BLaER1 (cell line): ENCODE measurements around the gene CBY1.

ENCODE experiments used
- H3K27ac ChIP-seq: shearing (Covaris generic); formaldehyde crosslinking; 2 replicates; pipeline ENCODE4 v1.8.1; 2022
- H3K27me3 ChIP-seq: shearing (Covaris generic); formaldehyde crosslinking; 2 replicates; pipeline ENCODE4 v1.8.1; 2022
- H3K36me3 ChIP-seq: shearing (Covaris generic); formaldehyde crosslinking; 2 replicates; pipeline ENCODE4 v1.8.1; 2022
- H3K4me1 ChIP-seq: shearing (Covaris generic); formaldehyde crosslinking; 2 replicates; pipeline ENCODE4 v1.8.1; 2022
- H3K4me2 ChIP-seq: shearing (Covaris generic); formaldehyde crosslinking; 2 replicates; pipeline ENCODE4 v1.8.1; 2022
- H3K4me3 ChIP-seq: shearing (Covaris generic); formaldehyde crosslinking; 2 replicates; pipeline ENCODE4 v1.8.1; 2022
- H3K9ac ChIP-seq: shearing (Covaris generic); formaldehyde crosslinking; 2 replicates; pipeline ENCODE4 v1.8.1; 2022
- H3K9me3 ChIP-seq: shearing (Covaris generic); formaldehyde crosslinking; 2 replicates; pipeline ENCODE4 v1.8.1; 2022
- H4K20me1 ChIP-seq: shearing (Covaris generic); formaldehyde crosslinking; 2 replicates; pipeline ENCODE4 v1.8.1; 2022
- Cebpa-rat ChIP-seq: shearing (Covaris generic); IDR thresholded peaks from 2 replicates; pipeline ENCODE4 v1.8.1; 2022

Gene CBY1

DNA sequence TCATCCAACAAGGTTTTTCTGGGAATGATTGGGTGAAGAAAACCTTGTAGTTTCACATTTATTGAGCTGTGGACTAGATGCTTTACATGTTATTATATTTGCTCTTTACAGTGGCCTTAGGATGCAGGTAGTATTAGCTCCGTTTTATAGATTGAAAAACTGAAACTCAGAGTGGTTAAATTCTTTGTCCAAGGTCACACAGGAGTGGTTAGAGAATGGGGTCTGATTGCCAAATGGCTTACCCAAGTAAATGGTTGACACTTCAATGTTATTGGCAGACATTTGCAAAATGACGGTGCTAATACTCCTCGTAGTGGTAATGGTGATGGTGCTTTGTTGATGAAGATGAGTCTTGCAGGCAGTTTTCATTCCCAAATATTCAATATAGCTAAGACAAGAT is 51.5 kb downstream of the CBY1 start:
- peak overlapping the region; percentile 99 for H3K4me2 ChIP-seq
- H3K4me1 ChIP-seq: peaks cover 56% of the 10 kb centered on the region
- H3K27me3 ChIP-seq: no peaks in the 10 kb centered on the region
- no peak overlapping the region for H3K9ac ChIP-seq
- no peak overlapping the region for H3K4me3 ChIP-seq
- peaks cover 71% of the 10 kb centered on the region for H4K20me1 ChIP-seq
- no peaks in the 10 kb centered on the region for H3K9me3 ChIP-seq
- no peak overlapping the region for H3K27ac ChIP-seq
- no peak for TF ChIP-seq Cebpa-rat
- peaks cover 37% of the 10 kb centered on the region for H3K36me3 ChIP-seq

DNA sequence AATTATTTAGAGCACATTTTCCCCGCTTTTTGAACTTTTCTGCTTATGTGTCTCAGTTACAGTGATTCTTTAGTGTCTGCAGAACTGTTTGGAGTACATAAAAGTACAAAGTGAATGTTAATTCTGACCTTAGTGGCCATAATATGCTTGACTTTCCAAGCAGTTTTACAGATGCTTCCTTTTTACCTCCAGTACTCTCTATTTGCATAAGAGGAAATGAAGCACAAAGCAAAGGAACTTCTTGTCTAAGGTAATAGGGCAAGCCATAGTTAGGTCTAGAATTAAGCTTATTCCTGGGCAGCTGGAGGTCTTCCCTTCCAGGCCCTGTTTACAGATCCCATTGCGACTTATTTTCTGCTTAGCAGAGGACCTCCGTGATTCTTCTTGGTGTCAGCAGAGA is 52.9 kb downstream of the CBY1 start:
- Histone ChIP-seq H4K20me1 (peaks cover 84% of the 10 kb centered on the region), H3K9me3 (no peaks in the 10 kb centered on the region), H3K27ac (no peak overlapping the region), H3K4me1 (peaks cover 56% of the 10 kb centered on the region), H3K27me3 (no peaks in the 10 kb centered on the region), H3K4me3 (no peak overlapping the region), H3K4me2 (peak overlapping the region; percentile 99), H3K36me3 (peaks cover 42% of the 10 kb centered on the region), H3K9ac (no peak overlapping the region; the same call in 1 of the 2 replicates)
- TF ChIP-seq Cebpa-rat: no peak

DNA sequence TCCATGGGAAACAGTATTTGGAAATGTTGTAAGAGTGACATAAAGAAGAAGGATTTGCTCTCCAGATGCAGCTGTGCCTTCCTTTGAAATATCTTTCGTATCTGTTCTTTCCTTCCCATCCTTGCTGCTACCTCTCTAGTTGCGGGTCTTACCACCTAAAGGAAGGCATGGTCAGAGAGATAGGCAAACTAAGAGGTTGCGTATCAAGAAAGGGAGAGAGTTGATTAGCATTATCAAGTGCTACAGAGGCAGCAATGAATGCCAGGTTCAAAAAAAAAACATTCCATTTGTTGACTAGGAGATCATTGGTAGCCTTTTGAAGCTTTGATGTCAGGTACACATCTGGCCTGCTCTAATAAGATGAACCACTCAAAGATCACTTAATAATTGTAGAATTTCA is 53.9 kb downstream of the CBY1 start:
- H3K36me3 ChIP-seq: peaks cover 51% of the 10 kb centered on the region
- H3K27me3 ChIP-seq: no peaks in the 10 kb centered on the region
- peaks cover 47% of the 10 kb centered on the region for H3K4me1 ChIP-seq
- H3K4me2 ChIP-seq: no peak overlapping the region
- H3K27ac ChIP-seq: no peak overlapping the region
- no peak overlapping the region for H3K4me3 ChIP-seq
- TF ChIP-seq Cebpa-rat: no peak
- no peaks in the 10 kb centered on the region for H3K9me3 ChIP-seq
- peaks cover 95% of the 10 kb centered on the region for H4K20me1 ChIP-seq
- no peak overlapping the region for H3K9ac ChIP-seq

DNA sequence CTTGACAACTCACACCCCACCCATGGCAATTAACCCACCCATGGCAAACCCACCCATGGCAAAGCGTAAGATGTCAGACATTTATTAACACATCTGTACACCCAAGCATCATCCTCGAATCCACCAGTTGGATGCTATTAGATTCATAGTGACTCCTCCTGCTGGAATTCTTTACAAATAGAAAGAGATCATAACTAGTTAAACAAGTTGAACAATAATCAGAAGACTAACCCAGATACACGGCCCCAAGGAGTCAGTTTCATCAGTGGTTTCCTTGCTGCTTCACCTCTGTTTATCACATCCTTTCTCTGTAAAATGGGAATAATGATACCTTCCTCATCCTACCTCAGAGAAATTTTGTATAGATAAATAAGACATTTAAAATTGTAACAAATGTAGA is 54.4 kb downstream of the CBY1 start:
- no peaks in the 10 kb centered on the region for H3K9me3 ChIP-seq
- no peak for TF ChIP-seq Cebpa-rat
- peaks cover 56% of the 10 kb centered on the region for H3K36me3 ChIP-seq
- no peak overlapping the region for H3K27ac ChIP-seq
- no peak overlapping the region for H3K4me2 ChIP-seq
- no peak overlapping the region for H3K9ac ChIP-seq
- no peak overlapping the region for H3K4me3 ChIP-seq
- peaks cover 100% of the 10 kb centered on the region for H4K20me1 ChIP-seq
- peaks cover 47% of the 10 kb centered on the region for H3K4me1 ChIP-seq
- H3K27me3 ChIP-seq: no peaks in the 10 kb centered on the region

DNA sequence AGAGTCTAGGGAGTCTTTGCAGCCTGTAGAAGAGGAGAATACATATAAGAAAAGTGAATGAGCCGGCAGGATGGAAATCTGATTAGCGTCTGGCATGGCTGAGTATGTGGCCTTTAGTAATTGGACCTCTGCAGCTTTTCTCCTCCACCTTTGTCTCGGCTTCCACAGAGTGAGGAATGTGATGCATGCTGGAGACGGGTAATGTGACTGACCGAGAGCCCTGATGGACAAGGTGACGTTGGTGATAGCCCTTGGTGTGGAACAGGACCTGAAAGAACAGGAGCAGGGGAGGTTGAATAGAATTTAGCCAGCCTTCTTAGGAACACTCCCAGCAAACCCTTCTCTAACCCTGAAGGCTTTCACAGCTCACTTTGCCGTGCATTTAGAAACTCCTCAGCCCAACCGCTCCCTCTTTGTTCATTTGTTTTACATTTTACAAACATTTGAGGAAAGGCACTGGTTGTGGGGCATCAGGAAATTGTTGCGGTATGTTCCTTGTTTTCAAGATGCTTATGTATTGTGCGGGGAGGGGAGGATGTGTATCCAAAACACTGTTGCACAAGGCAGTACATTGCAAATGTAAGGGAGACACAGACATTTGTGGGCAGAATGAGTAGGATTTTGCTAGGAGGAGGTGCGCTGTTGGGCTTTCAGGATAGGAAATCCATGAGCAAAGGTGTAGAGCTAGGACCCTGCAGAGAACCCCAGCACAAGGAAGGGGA is 56.2 kb downstream of the CBY1 start:
- no peak overlapping the region for H3K4me3 ChIP-seq
- TF ChIP-seq Cebpa-rat: no peak
- H3K9me3 ChIP-seq: no peaks in the 10 kb centered on the region
- no peak overlapping the region for H3K9ac ChIP-seq
- H4K20me1 ChIP-seq: peaks cover 100% of the 10 kb centered on the region
- H3K4me1 ChIP-seq: peaks cover 37% of the 10 kb centered on the region
- H3K27ac ChIP-seq: no peak overlapping the region
- no peak overlapping the region for H3K4me2 ChIP-seq
- H3K27me3 ChIP-seq: no peaks in the 10 kb centered on the region
- H3K36me3 ChIP-seq: peaks cover 74% of the 10 kb centered on the region

DNA sequence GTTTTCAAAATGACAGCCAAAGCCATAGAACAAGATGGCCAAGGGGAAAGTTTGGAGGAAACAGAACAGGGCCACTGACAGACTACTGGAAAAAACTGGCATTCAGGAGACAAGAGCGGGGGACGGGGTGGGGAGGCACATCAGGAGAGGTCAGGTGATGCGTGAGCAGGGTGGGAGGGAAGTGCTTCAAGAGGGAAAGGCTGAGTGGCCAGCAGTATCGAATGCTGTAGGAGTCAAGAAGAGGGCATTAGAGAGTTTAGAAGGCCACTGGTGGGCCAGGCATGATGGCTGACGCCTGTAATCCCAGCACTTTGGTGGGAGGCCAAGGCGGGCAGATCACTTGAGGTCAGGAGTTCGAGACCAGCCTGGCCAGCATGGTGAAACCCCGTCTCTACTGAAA is 57.5 kb downstream of the CBY1 start:
- Histone ChIP-seq H3K4me3 (no peak overlapping the region), H3K27ac (no peak overlapping the region), H3K9me3 (no peaks in the 10 kb centered on the region), H3K9ac (no peak overlapping the region), H3K36me3 (peaks cover 86% of the 10 kb centered on the region), H3K4me2 (no peak overlapping the region), H3K27me3 (no peaks in the 10 kb centered on the region), H3K4me1 (peaks cover 24% of the 10 kb centered on the region), H4K20me1 (peaks cover 100% of the 10 kb centered on the region)
- no peak for TF ChIP-seq Cebpa-rat

DNA sequence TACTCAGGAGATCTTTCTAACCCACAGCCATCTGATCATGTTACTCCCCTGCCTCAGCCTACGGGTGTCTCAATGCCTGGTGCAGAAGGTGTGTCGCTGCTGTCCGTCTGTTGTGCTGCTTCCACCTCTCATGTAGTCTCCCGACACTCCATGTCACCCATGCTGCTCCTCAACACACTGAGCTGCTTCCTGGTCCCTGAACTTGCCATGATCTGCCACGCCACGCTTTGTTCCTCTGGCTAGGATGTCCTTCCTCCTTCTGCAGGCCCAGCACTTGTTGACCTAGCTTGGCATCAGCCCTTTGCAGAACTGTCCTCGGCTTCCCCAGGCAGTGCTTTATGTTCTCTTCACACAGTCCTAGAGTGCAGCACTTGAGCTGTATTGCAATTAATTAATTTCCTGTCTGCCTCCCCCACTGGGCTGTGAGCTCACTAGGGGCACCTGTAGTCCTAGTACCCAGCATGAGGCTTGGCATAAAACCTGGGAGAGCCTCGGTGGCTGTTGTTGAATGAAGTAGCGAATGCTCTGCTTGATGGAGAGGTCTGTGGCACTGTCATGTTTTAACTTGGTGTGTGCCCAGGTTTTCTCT is 58.8 kb downstream of the CBY1 start:
- H3K36me3 ChIP-seq: peaks cover 88% of the 10 kb centered on the region
- H3K9ac ChIP-seq: no peak overlapping the region
- no peak overlapping the region for H3K4me2 ChIP-seq
- H3K4me3 ChIP-seq: no peak overlapping the region
- no peaks in the 10 kb centered on the region for H3K27me3 ChIP-seq
- no peak for TF ChIP-seq Cebpa-rat
- no peak overlapping the region for H3K27ac ChIP-seq
- 0 out of 2 replicates have a peak, but pooled peaks cover 13% of the 10 kb centered on the region for H3K4me1 ChIP-seq
- no peaks in the 10 kb centered on the region for H3K9me3 ChIP-seq
- H4K20me1 ChIP-seq: peaks cover 96% of the 10 kb centered on the region

DNA sequence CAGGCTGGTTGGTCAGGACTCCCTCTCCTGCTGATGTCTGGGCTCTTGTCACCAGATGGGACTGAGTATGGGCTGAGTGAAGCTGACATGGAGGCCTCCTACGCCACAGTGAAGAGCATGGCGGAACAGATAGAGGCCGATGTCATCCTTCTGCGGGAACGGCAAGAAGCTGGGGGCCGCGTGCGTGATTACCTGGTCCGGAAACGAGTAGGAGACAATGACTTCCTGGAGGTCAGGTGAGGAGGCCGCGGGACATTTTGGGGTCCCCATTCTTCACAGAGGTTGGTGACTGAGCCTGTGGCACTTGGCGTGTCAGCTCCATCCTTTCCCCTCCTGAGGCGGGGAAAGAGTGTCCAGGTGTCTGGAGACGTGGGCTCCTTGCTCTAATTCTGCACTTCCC is 59.4 kb downstream of the CBY1 start:
- peaks cover 88% of the 10 kb centered on the region for H3K36me3 ChIP-seq
- no peak overlapping the region for H3K27ac ChIP-seq
- H3K4me1 ChIP-seq: 0 out of 2 replicates have a peak, but pooled peaks cover 13% of the 10 kb centered on the region
- TF ChIP-seq Cebpa-rat: no peak
- H3K4me3 ChIP-seq: no peak overlapping the region
- H3K9me3 ChIP-seq: no peaks in the 10 kb centered on the region
- H4K20me1 ChIP-seq: peaks cover 91% of the 10 kb centered on the region
- H3K9ac ChIP-seq: no peak overlapping the region
- no peak overlapping the region for H3K4me2 ChIP-seq
- no peaks in the 10 kb centered on the region for H3K27me3 ChIP-seq

DNA sequence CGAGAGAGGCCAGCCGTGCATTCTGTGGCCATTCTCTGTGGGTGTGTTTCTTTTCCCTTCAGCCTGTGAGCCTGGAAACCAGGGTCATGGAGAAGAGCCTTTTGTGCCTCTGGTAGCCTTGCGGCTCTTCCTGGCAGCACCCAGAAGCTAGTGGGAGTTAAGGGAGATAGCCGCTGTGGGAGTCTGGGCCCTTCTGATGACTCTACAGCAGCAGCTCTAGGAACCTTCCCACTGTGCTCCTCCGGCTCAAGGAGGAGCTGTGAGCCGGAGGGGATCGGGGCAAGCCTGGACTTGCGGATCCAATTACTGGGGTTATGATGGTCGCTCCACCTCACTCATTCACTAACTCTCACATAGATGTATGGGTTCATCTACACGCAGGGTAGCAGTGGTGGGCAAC is 59.8 kb downstream of the CBY1 start:
- Histone ChIP-seq H3K36me3 (peaks cover 89% of the 10 kb centered on the region), H3K9ac (no peak overlapping the region)

DNA sequence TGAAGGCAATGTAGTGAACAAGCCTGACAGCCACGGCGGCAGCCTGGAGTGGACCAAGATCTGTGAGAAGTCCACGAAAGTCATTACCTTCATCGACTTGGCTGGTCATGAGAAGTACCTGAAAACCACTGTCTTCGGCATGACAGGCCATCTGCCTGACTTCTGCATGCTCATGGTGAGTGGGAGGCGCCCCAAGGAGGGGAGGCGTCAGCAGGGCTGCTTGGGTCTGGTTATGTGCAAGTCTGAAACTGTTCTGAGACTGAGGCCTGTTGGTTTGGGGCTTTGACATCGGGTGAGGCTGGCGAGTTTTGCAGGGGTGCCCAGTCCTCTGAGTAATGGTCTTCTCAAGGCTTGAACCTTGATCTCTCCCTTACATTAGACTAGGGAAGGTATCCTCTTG is 60.4 kb downstream of the CBY1 start:
- no peaks in the 10 kb centered on the region for H3K9me3 ChIP-seq
- TF ChIP-seq Cebpa-rat: no peak
- H3K9ac ChIP-seq: no peak overlapping the region
- H4K20me1 ChIP-seq: peaks cover 88% of the 10 kb centered on the region
- no peak overlapping the region for H3K4me3 ChIP-seq
- H3K27ac ChIP-seq: no peak overlapping the region
- H3K36me3 ChIP-seq: peaks cover 89% of the 10 kb centered on the region
- H3K4me2 ChIP-seq: no peak overlapping the region
- H3K27me3 ChIP-seq: no peaks in the 10 kb centered on the region
- H3K4me1 ChIP-seq: 0 out of 2 replicates have a peak, but pooled peaks cover 13% of the 10 kb centered on the region

More for the DNA sequence above, 59.8 kb downstream of the CBY1 start:
- Histone ChIP-seq H3K4me1 (0 out of 2 replicates have a peak, but pooled peaks cover 13% of the 10 kb centered on the region), H3K27me3 (no peaks in the 10 kb centered on the region), H3K4me2 (no peak overlapping the region), H4K20me1 (peaks cover 88% of the 10 kb centered on the region), H3K9me3 (no peaks in the 10 kb centered on the region), H3K4me3 (no peak overlapping the region), H3K27ac (no peak overlapping the region)
- no peak for TF ChIP-seq Cebpa-rat
